CD14-positive monocyte (primary cell): Measurements from ENCODE around the gene LAG3. TPM values are rescaled to one million over a fixed set of nuclear protein-coding genes. Genes with fewer than 3 reads are reported as not detected.

Experiments used
- DNase-seq, 3 donors: peaks; one replicate each; pipeline ENCODE4 v3.0.0-alpha.2; 2011 to 2022
- H2AFZ ChIP-seq: 2 replicates; pipeline ENCODE4 v1.6.0; 2012; ENCODE audit warnings: mild to moderate bottlenecking, low read depth, low read length, inconsistent platforms; ENCODE audit not compliant: insufficient read depth, poor library complexity, severe bottlenecking
- H3K27ac ChIP-seq, 2 donors: 1 replicate in 1 of 2; 2 replicates in 1 of 2; pipeline ENCODE4 v1.5.1; 2012 to 2013; ENCODE audit warnings: low read length in 2 of 2, control low read depth in 1 of 2, inconsistent platforms in 1 of 2, low read depth in 1 of 2, mild to moderate bottlenecking in 1 of 2
- H3K27me3 ChIP-seq, 2 donors: one replicate each; pipeline versions ENCODE4 v1.6.0 to v1.6.1; 2011 to 2013; ENCODE audit warnings: low read length in 2 of 2; ENCODE audit not compliant: control insufficient read depth in 2 of 2, insufficient read depth in 2 of 2
- H3K36me3 ChIP-seq, 2 donors: replicated peaks in 1 of 2; 1 replicate in 1 of 2; 2 replicates in 1 of 2; pipeline versions ENCODE4 v1.5.1 to v1.6.1; 2012 to 2013; ENCODE audit warnings: low read length in 2 of 2, control low read depth in 1 of 2, inconsistent platforms in 1 of 2, mild to moderate bottlenecking in 1 of 2; ENCODE audit not compliant: insufficient read depth in 2 of 2, control insufficient read depth in 1 of 2
- H3K4me1 ChIP-seq, 2 donors: 1 replicate in 1 of 2; 2 replicates in 1 of 2; pipeline versions ENCODE4 v1.5.1 to v1.6.1; 2012 to 2013; ENCODE audit warnings: low read length in 2 of 2, control low read depth in 1 of 2, inconsistent platforms in 1 of 2, mild to moderate bottlenecking in 1 of 2, moderate library complexity in 1 of 2; ENCODE audit not compliant: insufficient read depth in 2 of 2, control insufficient read depth in 1 of 2
- H3K4me2 ChIP-seq: replicated peaks from 2 replicates; pipeline ENCODE3; 2012; ENCODE audit warnings: low read length, moderate library complexity, mild to moderate bottlenecking; ENCODE audit not compliant: poor library complexity, severe bottlenecking; ENCODE audit errors: extremely low read depth
- H3K4me3 ChIP-seq, 3 experiments: fragments of 200-600 bp in 1 of 3; sonication (generic) in 1 of 3; replicated peaks in 1 of 3; 1 replicate in 2 of 3; 2 replicates in 1 of 3; pipeline ENCODE4 v1.5.1; 2011 to 2013; ENCODE audit warnings: low read length in 3 of 3, mild to moderate bottlenecking in 3 of 3, control low read depth in 2 of 3, low read depth in 2 of 3, inconsistent platforms in 1 of 3, moderate library complexity in 1 of 3
- H3K79me2 ChIP-seq: 2 replicates; pipeline ENCODE4 v1.6.0; 2012; ENCODE audit warnings: mild to moderate bottlenecking, control low read depth, inconsistent platforms, low read length, moderate library complexity; ENCODE audit not compliant: insufficient read depth
- H3K9ac ChIP-seq: 2 replicates; pipeline ENCODE4 v1.6.0; 2017; ENCODE audit warnings: low read length, mild to moderate bottlenecking; ENCODE audit not compliant: insufficient read depth, poor library complexity, severe bottlenecking
- H3K9me3 ChIP-seq, 2 donors: replicated peaks in 1 of 2; 1 replicate in 1 of 2; 2 replicates in 1 of 2; pipeline versions ENCODE4 v1.5.1 to v1.6.1; 2012 to 2013; ENCODE audit warnings: low read length in 2 of 2, control low read depth in 1 of 2; ENCODE audit not compliant: control insufficient read depth in 1 of 2, insufficient read depth in 1 of 2
- H4K20me1 ChIP-seq: 2 replicates; pipeline ENCODE4 v1.6.0; 2012; ENCODE audit warnings: mild to moderate bottlenecking, low read length, control low read depth, moderate library complexity; ENCODE audit not compliant: insufficient read depth
- H3K27ac Mint-ChIP-seq, 7 donors: one replicate each; pipeline ENCODE4 v1.8.0; 2020; ENCODE audit warnings: mild to moderate bottlenecking in 7 of 7, mixed read lengths in 7 of 7, moderate library complexity in 6 of 7, inconsistent platforms in 2 of 7
- H3K27me3 Mint-ChIP-seq, 3 donors: one replicate each; pipeline ENCODE4 v1.8.0; 2021 to 2022; ENCODE audit warnings: low read depth in 3 of 3, mild to moderate bottlenecking in 3 of 3, mixed read lengths in 3 of 3, moderate library complexity in 3 of 3, inconsistent platforms in 1 of 3
- H3K36me3 Mint-ChIP-seq, 2 donors: one replicate each; pipeline ENCODE4 v1.8.0; 2020; ENCODE audit warnings: mixed read lengths in 2 of 2, inconsistent platforms in 1 of 2, mild to moderate bottlenecking in 1 of 2
- H3K4me1 Mint-ChIP-seq: one replicate; pipeline ENCODE4 v1.8.0; 2020; ENCODE audit warnings: mild to moderate bottlenecking, mixed read lengths
- H3K4me3 Mint-ChIP-seq, 2 donors: one replicate each; pipeline ENCODE4 v1.8.0; 2020; ENCODE audit warnings: mild to moderate bottlenecking in 2 of 2, mixed read lengths in 2 of 2, moderate library complexity in 1 of 2
- H3K9me3 Mint-ChIP-seq, 7 donors: one replicate each; pipeline ENCODE4 v1.8.0; 2020 to 2022; ENCODE audit warnings: mixed read lengths in 7 of 7, mild to moderate bottlenecking in 6 of 7, moderate library complexity in 6 of 7, inconsistent platforms in 2 of 7
- WGBS: methylation state at CpG from one replicate; pipeline ENCODE4 v1.1.5; 2013; ENCODE audit warnings: missing lambda C conversion rate; ENCODE audit not compliant: insufficient coverage; 5-methylcytosine and 5-hydroxymethylcytosine counted together
- intact Hi-C, 2 donors: fragments of 100-400 bp; cut with micrococcal nuclease; formaldehyde crosslinking; loops; one replicate each; pipeline versions ENCODE4 v1.15.0 to v1.15.1; 2023
- polyA plus RNA-seq, 3 donors: library from polyadenylated mRNA; depleted of rRNA in 1 of 3; unstranded in 2 of 3; stranded (reverse) in 1 of 3; fragments of 300-500 nt in 2 of 3; fragments of >200 nt in 1 of 3; fragmentation: Illumina TruSeq in 2 of 3; gene quantifications; 1 replicate in 2 of 3; 2 replicates in 1 of 3; pipeline ENCODE4 v1.2.3, GENCODE V29; 2012 to 2021
- TF ChIP-seq, protein P1 (sequence below): fragments of 200-600 bp; IDR thresholded peaks from one replicate; pipeline ENCODE4 v1.8.0; 2022; ENCODE audit warnings: antibody characterized with exemption, mild to moderate bottlenecking

LAG3 gene
- polyA plus RNA-seq, 3 donors = 0.04 TPM; not detected in 2

DNA sequence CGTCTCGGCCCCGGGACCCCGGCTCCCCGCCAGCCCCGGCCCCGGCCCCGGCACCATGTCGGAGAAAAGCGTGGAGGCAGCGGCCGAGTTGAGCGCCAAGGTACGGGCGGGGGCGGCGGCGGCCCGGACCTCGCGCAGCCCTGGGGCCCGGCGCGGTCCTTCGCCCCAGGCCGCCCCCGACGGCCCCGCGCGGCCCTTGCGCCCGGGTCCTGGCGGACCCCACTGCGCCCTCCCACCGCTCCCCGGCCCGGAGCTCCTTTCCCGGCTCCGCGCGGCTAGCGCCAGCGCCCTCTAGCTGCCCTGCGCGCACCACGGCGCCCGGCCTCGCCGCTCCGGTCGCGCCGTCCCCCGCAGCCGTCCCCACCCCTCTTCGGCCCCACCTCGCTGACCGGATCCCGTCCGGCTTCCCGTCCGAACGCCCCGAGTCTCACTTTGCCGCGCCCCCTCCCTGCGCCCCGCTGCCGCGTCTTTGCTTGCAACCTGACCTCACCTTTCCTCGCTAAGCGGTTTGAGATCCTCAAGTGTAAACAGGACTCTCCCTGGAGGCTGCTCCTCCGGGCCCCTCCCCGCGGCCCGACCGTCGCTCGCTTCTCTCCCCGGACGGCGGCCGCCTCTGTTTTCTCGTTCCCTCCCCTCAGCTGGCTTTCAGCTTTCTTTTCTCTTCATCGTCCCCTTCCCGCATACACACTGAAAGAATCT is 5.5 kb upstream of the LAG3 start:
- TF ChIP-seq, protein P1, sequence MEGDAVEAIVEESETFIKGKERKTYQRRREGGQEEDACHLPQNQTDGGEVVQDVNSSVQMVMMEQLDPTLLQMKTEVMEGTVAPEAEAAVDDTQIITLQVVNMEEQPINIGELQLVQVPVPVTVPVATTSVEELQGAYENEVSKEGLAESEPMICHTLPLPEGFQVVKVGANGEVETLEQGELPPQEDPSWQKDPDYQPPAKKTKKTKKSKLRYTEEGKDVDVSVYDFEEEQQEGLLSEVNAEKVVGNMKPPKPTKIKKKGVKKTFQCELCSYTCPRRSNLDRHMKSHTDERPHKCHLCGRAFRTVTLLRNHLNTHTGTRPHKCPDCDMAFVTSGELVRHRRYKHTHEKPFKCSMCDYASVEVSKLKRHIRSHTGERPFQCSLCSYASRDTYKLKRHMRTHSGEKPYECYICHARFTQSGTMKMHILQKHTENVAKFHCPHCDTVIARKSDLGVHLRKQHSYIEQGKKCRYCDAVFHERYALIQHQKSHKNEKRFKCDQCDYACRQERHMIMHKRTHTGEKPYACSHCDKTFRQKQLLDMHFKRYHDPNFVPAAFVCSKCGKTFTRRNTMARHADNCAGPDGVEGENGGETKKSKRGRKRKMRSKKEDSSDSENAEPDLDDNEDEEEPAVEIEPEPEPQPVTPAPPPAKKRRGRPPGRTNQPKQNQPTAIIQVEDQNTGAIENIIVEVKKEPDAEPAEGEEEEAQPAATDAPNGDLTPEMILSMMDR = peak; percentile 67
- Histone ChIP-seq H3K4me3 (peak overlapping the region; percentile 18 to 81 (median 57)), H3K9me3 (no peaks in the 10 kb centered on the region), H3K27me3 (peaks cover 19 to 58% of the 10 kb centered on the region in 2 donors), H3K79me2 (no peaks in the 10 kb centered on the region), H3K4me2 (peak overlapping the region; percentile 84), H2AFZ (peak overlapping the region; percentile 80), H3K4me1 (peaks cover 39 to 48% of the 10 kb centered on the region in 2 donors), H4K20me1 (no peaks in the 10 kb centered on the region), H3K36me3 (no peaks in the 10 kb centered on the region), H3K27ac (no peak overlapping the region), H3K9ac (peak overlapping the region; percentile 45)
- Mint-ChIP-seq H3K9me3 (peaks cover 0 to 9% (median 5%) of the 10 kb centered on the region in 7 donors), H3K4me1 (peaks cover 49% of the 10 kb centered on the region), H3K27ac (peak overlapping the region in 2 of 7 donors; percentile 15 to 46), H3K27me3 (peaks cover 46 to 68% (median 68%) of the 10 kb centered on the region in 3 donors), H3K36me3 (peaks cover 8 to 19% of the 10 kb centered on the region in 2 donors), H3K4me3 (peak overlapping the region; percentile 84 to 91)
- WGBS = under 1% methylated on average over 88 of the region's 88 CpGs
- DNase-seq = peak; percentile 43 to 68 (median 62)
- intact Hi-C loops = no loop called here

DNA sequence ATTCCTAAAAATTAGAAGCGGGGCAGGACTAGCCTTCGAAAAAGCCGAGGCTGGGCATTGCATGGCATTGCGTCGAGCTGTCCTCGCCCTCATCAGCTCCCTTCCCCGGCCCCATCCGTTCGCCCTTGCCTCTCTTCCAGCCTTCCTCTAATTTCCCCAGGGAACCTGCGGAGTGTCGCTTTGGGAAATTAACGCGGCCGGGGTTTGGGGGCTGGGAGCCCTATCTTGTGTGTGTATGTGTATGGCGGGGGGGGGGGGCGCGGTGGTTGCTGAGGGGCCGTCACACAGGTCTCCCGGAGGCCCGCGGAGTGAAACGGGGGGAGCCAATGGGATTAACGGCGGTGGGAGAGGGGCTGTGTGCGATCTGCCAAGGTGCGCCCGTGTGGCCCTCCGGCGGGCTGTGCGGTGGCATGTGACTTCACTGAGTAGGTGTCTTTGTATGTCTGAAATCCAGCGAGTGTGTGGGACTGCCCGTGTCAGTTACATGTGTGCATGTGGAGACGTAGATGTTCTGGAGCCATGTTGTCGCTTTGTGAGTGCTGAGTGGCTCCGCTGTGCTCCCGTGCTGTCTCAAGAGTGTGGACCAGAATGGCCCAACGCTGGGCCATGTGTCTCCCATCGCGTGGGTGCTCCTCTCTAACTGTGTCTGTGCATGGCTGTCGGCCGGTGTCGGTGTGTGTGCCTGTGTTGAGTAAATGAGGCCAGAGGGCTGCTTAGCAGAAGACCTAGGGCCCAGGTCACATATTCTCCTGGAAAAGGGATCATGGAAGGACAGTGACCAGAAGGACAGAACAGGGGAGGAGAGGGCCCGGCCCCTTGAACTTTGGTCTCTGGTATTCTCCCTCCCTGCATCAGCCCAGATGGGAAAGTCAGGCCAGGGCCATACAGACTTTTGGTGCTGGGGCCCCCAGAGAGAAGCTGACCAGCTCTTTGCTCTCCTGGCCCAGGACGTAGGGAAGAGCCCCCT is 4.7 kb upstream of the LAG3 start:
- Mint-ChIP-seq H3K9me3 (peaks cover 0 to 9% (median 5%) of the 10 kb centered on the region in 7 donors), H3K27ac (peak overlapping the region in 4 of 7 donors; percentile 4 to 76 (median 26)), H3K4me1 (peaks cover 57% of the 10 kb centered on the region), H3K36me3 (peaks cover 8 to 19% of the 10 kb centered on the region in 2 donors), H3K4me3 (peak overlapping the region; percentile 84 to 91), H3K27me3 (peaks cover 51 to 77% (median 76%) of the 10 kb centered on the region in 3 donors)
- H3K4me2 ChIP-seq = peak overlapping the region; percentile 84
- peaks cover 19 to 60% of the 10 kb centered on the region in 2 donors for H3K27me3 ChIP-seq
- intact Hi-C loops = no loop called here
- peak overlapping the region; percentile 18 to 81 (median 57) for H3K4me3 ChIP-seq
- WGBS = 52% methylated on average over 35 of the region's 44 CpGs
- DNase-seq = no peak
- H3K4me1 ChIP-seq = peaks cover 47 to 57% of the 10 kb centered on the region in 2 donors
- H3K79me2 ChIP-seq = no peaks in the 10 kb centered on the region
- H2AFZ ChIP-seq = peak overlapping the region; percentile 80
- TF ChIP-seq, protein P1 = no peak
- no peaks in the 10 kb centered on the region for H3K36me3 ChIP-seq
- H4K20me1 ChIP-seq = no peaks in the 10 kb centered on the region
- peak overlapping the region; percentile 45 for H3K9ac ChIP-seq
- H3K27ac ChIP-seq = no peak overlapping the region
- peaks cover 0 to under 1% of the 10 kb centered on the region in 2 donors for H3K9me3 ChIP-seq
